Stimulated activated CD4-positive, alpha-beta T cell treated with anti-CD3 and anti-CD28 coated beads, Interleukin-4, amount 100 ng/mL, for 24 hours (primary cell): ENCODE results near the gene ZNF14.
"Not testable (repeated sequence)": the region's sequence is repeated elsewhere in the genome, so short reads cannot be mapped to it uniquely, and the experiment has no call there.

Source experiments
- DNase-seq: peaks from one replicate; pipeline ENCODE4 v3.0.0-alpha.2; 2020

ZNF14 gene

GRCh38 chr19:19732579-19733501, at the start of gene ZNF14:
TSS of gene ZNF14 (minus strand) at chr19:19733112. CDS start at chr19:19732958, 154 bp downstream.
- peak; percentile 95 for DNase-seq

GRCh38 chr19:19781791-19782190, 48.9 kb upstream of the ZNF14 start:
- DNase-seq: not testable (repeated sequence)

- DNase-seq: no peak
Observed at GRCh38 chr19:19778666-19779065, 45.8 kb upstream of the ZNF14 start.

GRCh38 chr19:19777692-19778091, 44.8 kb upstream of the ZNF14 start:
- DNase-seq: no peak

GRCh38 chr19:19776206-19777008, 43.5 kb upstream of the ZNF14 start:
- DNase-seq: peak; percentile 94

DNA sequence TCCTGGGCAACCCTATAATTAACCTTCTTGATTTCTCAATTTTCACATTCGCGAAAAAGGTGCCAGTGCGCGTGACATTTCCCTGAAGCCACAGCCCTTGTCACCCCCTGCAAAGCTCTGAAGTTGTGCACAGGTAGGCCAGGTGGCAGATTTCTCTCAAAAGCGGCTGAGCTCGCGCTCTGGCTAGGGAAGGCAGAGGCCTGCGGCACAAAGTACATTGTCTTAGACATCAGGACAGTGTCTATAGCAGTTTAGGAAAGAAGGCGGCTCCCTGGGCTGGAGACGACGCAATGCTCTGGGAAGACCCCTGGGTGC, 42.9 kb upstream of the ZNF14 start:
- no peak for DNase-seq

DNA sequence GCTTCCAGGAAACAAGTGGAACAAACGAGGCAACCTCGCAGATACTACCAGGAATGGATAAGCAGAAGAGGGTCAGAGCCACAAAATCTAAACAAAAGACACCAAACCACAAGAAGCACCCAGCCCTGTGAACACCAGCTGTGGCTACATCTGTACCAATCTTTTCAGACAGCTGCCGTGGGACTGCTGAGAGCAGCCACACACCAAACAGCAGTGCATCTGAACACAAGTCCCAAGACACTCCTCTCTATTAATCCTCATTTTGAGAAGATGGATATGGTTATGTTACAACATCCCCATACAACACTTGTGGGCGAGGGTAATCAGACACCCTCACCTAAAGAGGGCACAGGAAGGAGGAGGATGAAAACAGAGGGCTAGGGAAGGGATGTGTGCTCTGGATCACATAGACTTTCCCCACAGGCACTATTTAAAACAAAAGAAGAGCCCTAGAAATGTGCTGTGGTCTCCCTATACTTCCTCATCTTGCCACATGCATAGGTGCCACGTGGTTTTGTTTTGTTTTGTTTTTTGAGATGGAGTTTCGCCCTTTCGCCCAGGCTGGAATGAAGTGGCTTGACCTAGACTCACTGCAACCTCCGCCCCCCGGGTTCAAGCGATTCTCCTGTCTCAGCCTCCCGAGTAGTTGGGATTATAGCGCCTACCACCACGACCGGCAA, 41.6 kb upstream of the ZNF14 start:
- no peak for DNase-seq

- DNase-seq: not testable (repeated sequence)
Observed at GRCh38 chr19:19771963-19772362, 39.1 kb upstream of the ZNF14 start.

DNA sequence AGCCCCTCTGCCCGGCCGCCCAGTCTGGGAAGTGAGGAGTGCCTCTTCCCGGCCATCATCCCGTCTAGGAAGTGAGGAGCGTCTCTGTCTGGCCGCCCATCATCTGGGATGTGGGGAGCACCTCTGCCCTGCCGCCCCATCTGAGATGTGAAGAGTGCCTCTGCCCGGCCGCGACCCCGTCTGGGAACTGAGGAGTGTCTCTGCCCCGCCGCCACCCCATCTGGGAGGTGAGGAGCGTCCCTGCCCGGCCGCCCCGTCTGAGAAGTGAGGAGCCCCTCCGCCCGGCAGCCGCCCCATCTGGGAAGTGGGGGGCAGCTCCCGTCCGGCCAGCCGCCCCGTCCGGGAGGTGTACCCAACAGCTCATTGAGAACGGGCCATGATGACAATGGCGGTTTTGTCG, 37.1 kb upstream of the ZNF14 start:
- not testable (repeated sequence) for DNase-seq

DNA sequence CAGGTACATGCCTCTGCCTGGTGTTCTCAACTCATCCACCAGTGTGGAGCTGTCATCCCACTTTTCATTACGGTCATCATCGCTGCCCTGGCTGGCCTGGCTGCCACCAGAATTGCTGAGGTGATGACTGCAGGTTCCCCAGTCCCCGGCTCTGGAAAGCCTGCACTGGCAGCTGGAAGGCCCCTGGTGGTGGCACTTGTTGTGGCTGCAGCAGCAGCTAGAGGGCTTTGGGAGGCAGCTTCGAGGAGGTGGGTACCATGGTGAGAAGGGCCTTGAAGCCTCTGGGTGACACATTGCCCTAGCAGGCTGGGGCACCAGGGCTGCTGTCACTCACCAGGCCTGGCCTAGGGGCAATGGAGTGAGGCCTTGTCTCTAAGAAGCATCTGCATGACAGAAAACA, 25.3 kb upstream of the ZNF14 start:
- DNase-seq: no peak

DNA sequence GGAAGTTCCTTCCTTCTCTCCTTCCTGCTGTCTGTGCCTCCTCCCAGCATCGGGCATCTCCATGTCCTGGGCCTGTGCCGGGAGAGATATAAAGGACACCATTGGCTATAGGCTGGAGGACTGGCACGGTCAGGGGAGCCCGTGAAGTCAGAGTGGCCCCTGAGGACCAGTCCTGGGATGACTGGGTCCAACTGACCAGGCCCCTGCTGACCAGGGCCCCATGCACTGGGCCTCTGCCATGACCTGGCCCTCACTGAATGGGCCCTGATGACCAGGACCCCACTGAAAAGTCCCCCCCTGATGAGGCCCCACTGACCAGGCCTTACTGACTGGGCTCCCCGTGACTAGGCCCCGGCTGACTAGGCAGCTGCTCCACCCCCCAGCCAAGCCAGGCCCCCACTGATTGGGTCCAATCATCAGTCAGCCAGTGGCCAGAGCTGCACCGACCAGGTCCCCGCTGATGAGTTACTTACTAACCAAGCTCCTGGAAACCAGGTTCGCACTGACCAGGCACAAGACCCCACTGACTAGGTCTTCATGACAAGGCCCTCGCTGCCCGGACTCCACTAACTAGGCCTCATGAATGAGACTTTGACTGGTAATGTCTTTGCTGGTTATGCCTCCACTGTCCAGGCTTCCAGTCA, 20.0 kb upstream of the ZNF14 start:
- DNase-seq: no peak

- DNase-seq: no peak
Observed at GRCh38 chr19:19751846-19752245, 18.9 kb upstream of the ZNF14 start.

DNA sequence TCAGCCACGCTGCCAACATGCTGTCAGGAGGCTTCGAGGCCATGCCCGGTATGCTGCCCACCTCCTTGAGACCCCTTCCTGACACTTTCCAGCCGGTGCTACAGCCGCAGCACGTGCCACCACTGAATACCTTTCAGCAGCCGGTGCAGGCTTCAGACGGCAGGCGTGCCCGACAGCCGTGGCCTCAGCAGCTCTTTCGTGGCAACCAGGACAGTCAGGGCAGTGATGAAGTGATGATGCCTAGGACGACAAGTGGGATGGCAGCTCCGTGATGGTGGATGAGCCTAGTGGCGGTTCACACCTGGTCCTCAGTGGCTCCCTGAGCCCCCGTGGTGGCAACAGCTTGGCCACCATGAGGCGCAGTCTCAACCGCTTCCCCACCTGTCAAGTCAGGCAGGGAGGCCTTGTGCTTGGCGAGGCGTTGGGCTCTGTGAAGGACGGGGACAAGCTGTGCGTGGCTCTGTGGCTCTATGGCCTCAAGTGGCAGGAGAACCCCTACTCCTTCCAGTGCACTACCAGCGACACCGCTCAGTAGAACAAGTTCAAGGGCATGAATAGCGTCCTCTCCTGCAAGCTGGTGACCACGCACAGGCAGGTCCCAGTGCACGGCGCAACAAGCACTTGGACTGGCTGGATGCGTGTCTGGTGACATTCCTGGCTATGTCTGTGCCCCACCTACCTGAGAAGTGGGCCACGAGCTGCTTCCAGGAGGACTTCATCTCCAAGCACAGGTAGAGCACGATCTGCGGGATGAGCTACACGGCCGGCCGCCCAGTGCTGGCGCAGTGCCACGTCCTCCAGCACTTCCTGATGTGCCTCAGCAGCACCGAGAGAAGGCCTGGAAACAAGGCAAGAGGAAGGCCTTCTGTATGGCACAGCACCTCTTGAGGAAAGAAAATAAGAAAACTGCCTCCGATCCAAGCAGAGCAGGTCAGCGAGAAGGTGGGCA, 18.2 kb upstream of the ZNF14 start:
- DNase-seq: no peak

GRCh38 chr19:19749908-19750841, 17.3 kb upstream of the ZNF14 start:
- DNase-seq: no peak

- no peak for DNase-seq
Observed at GRCh38 chr19:19749117-19749907, 16.4 kb upstream of the ZNF14 start.

DNA sequence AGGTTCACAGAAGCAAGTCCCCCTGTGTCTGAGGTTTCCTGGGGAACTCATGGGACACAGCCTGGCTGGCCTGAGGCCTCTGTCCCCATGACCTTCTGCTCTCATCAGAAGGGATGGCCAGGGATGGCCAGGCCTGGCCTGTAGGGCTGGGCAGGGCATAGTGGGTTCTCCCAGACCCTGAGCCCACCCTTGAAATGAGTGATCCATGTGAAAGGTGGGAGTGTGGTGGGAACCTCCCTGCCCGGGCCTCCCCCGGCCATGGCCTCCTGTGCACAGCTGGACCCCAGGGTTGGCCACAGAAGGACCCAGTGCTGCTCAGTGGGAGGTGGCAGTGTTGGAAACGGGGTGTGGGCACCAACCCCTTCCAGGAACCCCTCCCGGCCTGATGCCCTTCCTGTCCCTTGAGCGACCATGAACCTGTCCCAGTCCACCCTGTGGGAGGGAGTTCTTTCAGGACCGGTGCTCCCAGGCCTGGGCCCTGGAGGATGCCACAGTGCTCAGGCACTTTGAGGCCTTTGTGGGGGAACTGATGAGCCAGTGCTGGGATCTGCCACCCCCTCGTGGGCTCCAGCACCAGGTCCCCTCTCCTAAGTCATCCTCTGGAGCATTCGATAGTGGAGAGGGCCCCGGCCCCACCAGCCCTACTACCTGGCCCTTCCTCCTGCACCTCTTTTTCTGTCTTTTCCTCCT, 15.5 kb upstream of the ZNF14 start:
- DNase-seq: no peak

DNA sequence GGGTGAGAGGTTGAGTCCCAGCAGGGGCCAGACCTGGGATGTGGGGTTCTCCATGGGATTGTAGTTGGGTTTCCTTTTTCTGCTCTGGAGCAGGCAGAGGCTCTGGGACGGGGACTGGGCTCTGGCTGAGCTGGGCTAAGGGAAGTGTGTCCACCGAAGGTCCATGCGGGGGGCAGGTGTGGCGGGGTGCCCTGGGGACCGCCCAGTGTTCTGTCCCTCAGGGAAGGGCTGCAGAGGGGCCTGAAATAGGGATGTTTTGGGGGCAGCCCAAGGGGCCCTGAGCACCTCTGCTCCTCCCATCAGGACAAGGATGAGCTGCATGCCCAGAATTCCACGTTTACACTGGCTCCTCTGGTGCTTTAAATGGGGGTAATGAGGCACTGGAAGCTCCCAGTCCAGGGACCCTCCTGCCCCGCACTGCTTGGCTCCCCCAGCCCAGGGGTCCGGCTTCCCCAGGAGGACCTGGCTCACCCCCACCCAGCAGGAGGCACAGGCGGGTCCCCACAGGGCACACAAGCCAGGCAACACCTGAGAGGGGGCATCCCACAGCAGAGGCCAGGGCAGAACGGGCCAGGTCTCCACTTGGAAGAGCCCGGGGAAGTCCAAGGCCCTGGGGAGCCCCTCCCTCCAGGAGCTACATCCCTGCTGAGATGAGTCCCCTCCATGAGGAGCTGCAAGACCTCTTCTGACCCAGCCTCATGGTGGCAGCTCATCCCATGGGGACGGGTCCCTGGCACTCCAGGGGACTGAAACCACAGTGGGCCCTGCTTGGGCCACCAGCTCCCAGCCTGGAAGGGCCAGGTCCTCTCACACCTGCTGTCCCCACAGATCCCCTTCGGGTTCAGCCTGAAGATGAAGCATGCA, 14.7 kb upstream of the ZNF14 start:
- no peak for DNase-seq
